HG02678 (cell line): Measurements from ENCODE around the gene SSBP3.
"Not testable (repeated sequence)": the region's sequence is repeated elsewhere in the genome, so short reads cannot be mapped to it uniquely, and the experiment has no call there.

Source experiments
- ATAC-seq: cut with Tn5 transposase; IDR thresholded peaks from one replicate; pipeline ENCODE4 v1.9.1; 2021; ENCODE audit warnings: mild to moderate bottlenecking, moderate library complexity; ENCODE audit not compliant: unreplicated experiment

SSBP3 gene

DNA sequence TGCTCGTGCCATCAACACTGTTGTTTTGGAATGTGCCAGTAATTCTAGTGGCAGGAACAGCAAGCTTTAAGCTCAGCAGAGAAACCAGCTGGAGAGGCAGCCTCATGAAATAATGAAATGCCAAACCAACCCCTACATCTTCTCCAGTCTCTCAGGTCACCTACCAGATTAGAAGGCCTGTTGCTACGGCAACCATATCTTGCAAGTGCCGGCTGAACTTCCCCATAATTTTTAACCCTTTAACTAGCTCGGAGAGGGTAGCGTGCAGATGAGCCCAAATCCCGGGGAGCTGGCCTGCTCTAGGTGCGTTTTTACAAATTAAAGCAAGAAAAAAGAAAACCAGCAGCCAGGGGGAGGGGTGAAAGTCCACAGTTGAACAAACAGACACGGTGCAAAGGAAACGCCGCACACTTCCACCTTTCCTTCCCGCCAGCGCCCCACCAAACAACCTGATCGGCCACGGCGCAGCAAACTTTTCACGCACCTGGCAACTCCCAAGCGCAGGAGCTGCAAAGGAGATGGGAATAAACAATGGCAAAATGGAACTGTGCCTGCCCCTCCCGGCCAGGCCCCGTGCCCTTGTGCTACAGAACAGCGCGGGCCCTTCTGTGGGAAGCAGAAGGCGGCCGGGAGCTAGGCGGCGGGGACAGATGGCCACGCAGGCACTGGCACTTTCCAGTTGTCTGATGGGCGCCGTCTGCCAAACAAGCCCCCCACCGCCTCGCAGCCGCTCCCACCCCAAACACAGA lies 50.1 kb downstream of the SSBP3 start:
- ATAC-seq, result peak; percentile 7

DNA sequence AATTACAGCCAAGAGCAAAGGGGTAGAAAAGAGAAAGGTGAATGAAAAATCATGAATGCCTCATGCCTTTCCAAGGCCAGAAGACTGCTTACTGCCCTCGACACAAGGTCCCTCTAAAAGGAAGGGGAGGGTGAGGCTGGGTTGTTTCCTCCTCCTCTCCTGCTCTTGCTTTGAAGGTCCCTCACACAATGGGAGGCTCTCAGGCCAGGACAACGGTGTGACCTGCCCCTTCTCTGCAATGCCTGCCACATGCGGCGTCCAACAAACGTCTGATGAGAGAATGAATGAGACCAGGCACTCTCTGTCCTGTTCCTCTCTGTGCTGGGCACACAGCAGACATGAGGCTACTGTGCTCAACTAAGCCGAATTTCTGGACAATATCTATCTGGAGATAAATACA lies 51.3 kb downstream of the SSBP3 start:
- ATAC-seq, result no peak

DNA sequence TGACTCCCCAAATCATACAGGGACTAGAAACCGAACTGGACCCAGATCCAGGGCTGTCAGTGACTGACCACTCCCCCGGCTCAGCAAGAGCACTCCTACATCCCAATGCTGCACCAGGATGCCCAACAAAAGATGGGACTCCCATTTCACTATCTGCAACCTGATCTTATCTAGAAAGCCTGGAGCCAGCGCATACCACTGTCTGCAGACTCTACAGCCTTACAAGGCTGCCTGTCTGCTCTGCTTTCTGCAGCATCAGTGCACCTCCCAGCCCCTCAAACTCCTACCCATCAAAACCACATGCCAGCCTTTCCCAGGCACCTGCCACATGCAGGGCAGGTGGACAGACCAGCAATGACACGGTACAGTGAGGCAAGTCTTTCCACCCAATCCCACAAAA lies 52.2 kb downstream of the SSBP3 start:
- ATAC-seq, result no peak

- ATAC-seq, result no peak
Observed at GRCh38 chr1:54352755-54353154, 53.4 kb downstream of the SSBP3 start.

DNA sequence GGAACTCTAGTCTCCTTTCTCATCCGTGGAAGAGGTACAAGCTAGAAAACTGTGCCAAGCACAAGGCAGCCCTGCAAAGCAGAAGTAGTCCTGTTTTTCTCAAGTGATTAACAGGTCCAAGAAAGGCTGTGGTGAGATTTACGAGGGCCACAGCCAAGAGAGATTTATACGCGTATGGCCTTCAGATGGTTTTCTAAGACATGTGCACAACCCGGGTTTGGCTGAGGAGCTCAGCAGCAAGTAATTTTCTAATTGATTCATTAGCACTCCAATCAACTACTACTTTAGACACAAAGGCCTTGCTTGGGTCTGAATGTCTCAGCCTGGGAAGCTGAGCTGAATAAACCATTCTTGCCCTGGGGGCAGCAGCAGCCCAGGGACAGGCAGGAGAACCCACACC lies 55.8 kb downstream of the SSBP3 start:
- no peak for ATAC-seq

DNA sequence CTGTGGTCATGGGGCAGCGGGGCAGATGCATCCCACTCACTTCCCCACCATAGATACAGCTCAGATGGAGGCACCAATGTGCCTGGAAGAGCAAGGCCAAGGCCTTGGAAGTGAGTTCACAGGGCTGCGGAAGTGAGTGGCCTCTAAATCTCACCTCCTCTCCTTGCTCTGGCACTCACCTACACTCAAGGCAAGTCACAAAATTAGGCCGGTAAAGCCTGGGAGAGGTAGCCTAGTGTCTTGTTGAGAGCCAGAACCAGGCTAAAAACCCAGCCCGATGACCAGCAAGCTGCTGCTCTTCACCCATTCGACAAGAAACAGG lies 57.5 kb downstream of the SSBP3 start:
- ATAC-seq, result no peak

DNA sequence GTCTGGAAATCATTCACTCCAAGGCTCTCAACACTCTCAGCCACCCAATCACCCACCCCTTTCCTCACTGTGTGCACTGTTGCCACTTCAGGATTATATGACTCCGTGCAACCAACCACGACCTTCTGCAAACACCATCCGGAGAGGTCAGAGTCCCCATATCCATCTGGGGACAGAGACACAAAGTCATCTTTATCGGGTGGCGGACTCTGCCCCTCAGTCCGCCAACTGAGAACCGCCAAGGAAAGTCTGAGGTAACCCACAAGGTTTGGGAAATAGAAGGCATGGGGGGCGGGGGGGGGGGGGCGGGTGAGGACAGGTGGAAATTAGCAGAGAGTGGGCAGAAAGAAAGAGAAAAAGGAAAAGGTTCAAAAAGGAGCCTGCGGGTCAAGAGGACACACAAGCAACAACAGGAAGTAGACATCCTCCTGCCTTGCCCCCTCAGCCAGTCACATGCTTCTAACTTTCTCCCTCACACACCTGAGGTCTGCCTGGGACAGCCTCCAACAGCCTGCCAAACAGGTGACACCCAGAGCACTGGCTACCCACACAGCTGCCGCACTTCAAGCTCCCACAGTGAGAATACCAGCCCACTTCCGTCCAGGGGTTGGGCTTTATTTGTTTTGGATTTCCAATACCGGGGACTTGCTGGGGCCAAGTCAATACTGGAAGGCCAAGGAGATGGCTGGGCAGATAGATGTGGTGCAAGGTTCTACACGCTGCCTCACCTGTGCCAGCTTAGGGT lies 58.1 kb downstream of the SSBP3 start:
- ATAC-seq, result no peak

DNA sequence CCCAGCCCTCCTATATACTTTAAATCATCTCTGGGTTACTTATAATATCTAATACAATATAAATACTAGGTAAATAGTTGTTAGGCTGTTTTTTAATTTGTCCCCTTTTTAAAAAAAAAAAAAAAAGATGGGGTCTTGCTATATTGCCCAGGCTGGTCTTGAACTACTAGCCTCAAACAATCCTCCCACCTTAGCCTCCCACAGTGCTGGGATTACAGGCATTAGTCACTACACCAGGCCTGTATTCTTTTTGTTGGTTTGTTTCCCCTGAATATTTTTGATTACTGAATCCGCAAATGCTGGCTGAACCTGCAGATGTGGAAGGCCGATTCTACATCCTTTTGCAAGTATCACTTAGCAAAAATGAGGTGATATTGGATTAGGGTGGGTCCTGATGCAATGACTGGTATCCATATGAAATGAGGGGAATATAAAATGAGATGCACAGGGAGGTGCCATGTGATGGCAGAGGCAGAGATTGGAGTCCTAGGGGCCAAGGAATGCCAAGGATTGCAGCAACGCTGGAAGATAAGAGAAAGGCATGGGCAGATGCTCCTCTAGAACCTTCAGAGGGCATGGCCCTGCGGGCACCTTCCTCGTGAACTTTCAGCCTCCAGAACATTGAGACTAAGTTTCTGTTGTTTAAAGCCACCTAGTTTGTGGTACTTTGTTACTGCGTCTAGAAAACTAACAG lies 58.8 kb downstream of the SSBP3 start:
- no peak for ATAC-seq

DNA sequence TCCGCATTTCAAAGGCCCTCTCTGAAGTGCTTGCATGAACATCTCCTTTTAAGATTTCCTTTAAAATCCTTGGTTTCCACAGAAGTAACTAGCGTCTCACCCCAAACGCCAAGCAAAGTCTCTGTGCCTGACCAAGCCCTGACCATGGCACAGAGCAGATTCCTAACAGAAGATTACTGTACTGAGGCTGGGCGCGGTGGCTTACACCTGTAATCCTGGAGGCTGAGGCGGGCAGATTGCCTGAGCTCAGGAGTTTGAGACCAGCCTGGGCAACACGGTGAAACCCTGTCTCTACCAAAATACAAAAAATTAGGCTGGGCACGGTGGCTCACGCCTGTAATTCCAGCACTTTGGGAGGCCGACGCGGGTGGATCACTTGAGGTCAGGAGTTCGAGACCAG lies 60.6 kb downstream of the SSBP3 start:
- ATAC-seq, result not testable (repeated sequence)

DNA sequence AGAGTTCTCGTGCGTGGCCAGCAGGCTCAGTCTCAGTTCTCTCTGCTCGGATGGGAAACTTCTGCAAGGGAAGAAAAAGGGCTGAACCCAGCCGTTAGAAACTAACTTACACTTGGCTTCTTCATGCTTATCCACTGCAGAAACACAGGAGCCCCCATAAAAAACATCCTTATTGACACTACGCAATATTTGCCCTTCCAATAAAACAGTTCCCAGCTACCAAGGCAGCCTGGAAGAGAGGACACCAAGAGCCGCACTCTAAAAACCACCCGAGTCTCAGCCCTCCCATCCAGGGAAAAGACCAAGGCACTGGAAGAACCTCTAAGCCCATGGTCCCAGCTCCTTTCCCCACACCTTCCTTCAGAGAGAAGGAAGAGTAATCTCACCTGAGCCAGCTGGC lies 61.1 kb downstream of the SSBP3 start:
- no peak for ATAC-seq

DNA sequence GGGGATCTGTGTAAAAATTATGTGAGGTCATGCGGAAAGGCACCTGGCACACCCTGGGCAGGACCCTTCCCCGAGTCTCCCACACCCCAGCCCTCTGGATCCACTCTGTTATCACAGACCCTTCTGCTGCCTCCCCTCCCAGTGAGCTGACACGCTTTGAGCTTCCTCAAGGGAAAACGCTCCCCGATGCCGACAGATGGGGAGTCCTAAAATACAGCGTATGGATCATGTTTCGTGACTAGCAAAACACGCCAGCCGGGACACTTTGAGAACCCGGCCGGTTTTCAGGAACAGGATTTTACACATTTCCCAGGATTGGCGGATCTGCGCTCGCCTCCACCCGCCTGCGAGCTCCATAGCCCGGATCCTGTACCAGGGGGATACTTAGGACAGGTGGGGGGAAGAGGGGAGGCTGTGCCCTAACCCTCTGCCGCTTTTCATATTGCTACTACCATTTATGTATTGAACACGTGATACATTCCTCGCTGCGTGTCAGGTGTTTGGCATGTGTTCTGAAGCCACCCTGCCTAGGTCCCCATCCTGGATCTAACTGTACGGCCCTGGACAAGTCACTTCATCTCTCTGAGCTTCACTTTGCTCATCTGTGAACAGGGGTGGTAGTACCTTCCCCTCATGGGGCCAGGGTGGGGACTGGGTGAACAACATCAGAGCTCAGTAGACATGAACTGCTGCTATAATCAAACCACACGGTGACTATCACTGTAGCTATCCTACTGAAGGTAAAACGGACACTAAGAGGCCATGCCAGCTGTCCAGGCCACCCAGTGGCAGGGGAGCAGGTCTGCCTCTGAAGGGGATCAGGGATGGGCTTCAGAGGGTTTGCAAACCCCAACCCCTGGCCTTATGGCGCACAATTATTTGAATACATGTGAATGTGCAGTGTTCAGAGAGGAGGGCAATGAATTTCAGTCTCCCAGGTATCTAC lies 63.2 kb downstream of the SSBP3 start:
- no peak for ATAC-seq

- ATAC-seq, result no peak
Observed at GRCh38 chr1:54342288-54342687, 63.9 kb downstream of the SSBP3 start.

DNA sequence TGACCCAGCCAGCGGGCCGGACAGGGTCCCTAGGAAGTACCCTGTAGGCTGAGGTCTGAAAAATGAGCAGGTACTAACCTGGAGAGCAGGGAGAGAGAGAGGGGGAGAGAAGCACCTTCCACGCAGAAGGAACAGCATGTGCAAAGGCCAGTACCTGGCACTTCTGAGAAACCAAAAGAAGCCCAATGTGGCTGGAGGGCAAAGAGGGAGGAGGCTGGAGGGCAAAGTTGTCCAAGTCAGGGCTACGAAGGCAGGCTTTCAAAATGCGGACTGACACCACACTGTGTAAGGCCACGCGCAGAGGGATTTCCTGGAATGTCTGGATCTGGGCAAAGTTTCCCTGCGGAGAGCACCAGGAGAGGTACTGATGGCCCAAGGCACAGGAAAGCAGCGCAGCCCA lies 64.4 kb downstream of the SSBP3 start:
- no peak for ATAC-seq

GRCh38 chr1:54340878-54341277 lies 65.3 kb downstream of the SSBP3 start:
- ATAC-seq, result no peak

GRCh38 chr1:54340434-54340833 lies 65.8 kb downstream of the SSBP3 start:
- no peak for ATAC-seq

GRCh38 chr1:54339126-54339525 lies 67.1 kb downstream of the SSBP3 start:
- ATAC-seq, result no peak

GRCh38 chr1:54338464-54338863 lies 67.7 kb downstream of the SSBP3 start:
- ATAC-seq, result no peak

DNA sequence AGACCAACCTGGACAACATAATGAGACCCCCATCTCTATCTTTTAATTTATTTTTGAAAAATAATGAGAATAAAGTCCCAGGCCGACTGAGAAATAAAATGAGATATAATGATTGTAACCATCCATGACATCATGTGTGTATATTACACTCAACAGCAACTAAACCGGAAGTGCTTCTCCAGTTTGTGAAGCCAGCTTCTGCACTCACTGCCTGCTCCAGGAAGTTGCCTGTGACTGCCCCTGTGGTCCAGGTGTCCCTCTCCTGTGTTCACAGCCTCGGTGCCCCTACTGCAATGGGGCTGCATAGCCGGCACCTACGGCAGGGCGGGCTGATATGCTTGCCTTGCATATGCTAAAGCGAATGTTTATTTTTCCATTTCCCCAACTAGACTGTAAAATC lies 68.3 kb downstream of the SSBP3 start:
- no peak for ATAC-seq

DNA sequence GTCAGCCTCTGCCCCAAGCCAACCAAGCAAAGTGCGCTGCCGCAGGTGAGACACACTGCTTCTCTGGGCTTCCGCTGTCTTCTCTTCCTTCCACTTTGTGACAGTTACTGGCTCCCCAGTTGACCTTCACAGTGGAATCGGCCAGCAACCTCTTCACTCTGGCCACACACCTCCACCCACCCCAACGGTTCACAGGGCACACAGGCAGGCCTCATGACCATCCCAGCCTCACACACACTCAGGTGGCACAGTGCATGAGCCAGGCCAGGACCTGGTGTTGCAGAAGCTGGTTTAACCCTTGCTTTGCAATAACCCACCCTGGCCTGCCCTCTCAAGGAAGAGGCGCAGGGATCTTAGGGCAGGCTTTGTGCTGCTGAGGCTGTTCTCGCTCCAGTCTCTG lies 69.2 kb downstream of the SSBP3 start:
- no peak for ATAC-seq

- no peak for ATAC-seq
Observed at GRCh38 chr1:54336116-54336515, 70.1 kb downstream of the SSBP3 start.

GRCh38 chr1:54335755-54336108 lies 70.5 kb downstream of the SSBP3 start:
- ATAC-seq, result no peak
